ENCODE results near the gene NRARP. TPM values are rescaled to one million over a fixed set of nuclear protein-coding genes. Genes with fewer than 3 reads are reported as not detected.

Gene NRARP
- total and polyA plus RNA-seq, 2 of the 8 experiments (the other 6 are each of a cell fraction or from before 2014, with no cell fraction given), result 32.5 to 37.2 TPM

GRCh38 chr9:137266585-137267453 is 35.3 kb downstream of the NRARP start (continued):
- TF ChIP-seq, protein P1, sequence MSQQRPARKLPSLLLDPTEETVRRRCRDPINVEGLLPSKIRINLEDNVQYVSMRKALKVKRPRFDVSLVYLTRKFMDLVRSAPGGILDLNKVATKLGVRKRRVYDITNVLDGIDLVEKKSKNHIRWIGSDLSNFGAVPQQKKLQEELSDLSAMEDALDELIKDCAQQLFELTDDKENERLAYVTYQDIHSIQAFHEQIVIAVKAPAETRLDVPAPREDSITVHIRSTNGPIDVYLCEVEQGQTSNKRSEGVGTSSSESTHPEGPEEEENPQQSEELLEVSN (IDR thresholded peaks at IDR 0.05), result no peak
- TF ChIP-seq SIN3A (conservative IDR thresholded peaks at IDR 0.05 in 1 of 2, IDR thresholded peaks at IDR 0.05 in 1 of 2; ENCODE audit: low read depth in 1 of 2, low read length in 2 of 2), result no peak
- TF ChIP-seq JUND (IDR thresholded peaks at IDR 0.05; ENCODE audit: low read length), result no peak
- TF ChIP-seq ASH2L (IDR thresholded peaks at IDR 0.05; ENCODE audit: low read length), result no peak
- no peak for TF ChIP-seq RNF2 (IDR thresholded peaks at IDR 0.05; ENCODE audit: borderline replicate concordance, low read depth, low read length, missing control alignments, poor library complexity, severe bottlenecking)
